Psoas muscle (tissue), 8 donors: ENCODE data around the gene ARHGEF3. TPM values are rescaled to one million over a fixed set of nuclear protein-coding genes. Genes with fewer than 3 reads are reported as not detected.

ENCODE experiments used
- ATAC-seq, 4 donors: fragments of 200-7000 bp; cut with Tn5 transposase; one replicate each; pipeline ENCODE4 v1.9.1; 2020; ENCODE audit warnings: moderate library complexity in 3 of 4, mild to moderate bottlenecking in 2 of 4
- DNase-seq, 2 donors: peaks; one replicate each; pipeline ENCODE4 v3.0.0-alpha.2; 2020
- H3K27ac ChIP-seq: fragments of 200-600 bp; one replicate; pipeline ENCODE4 v1.8.0; 2022
- H3K27me3 ChIP-seq, 3 donors: fragments of 200-600 bp in 1 of 3; one replicate each; pipeline versions ENCODE4 v1.6.1 to v1.8.0; 2013 to 2022; ENCODE audit warnings: low read length in 2 of 3, mild to moderate bottlenecking in 2 of 3, moderate library complexity in 1 of 3; ENCODE audit not compliant: insufficient read depth in 3 of 3
- H3K36me3 ChIP-seq, 2 donors: fragments of 200-600 bp in 1 of 2; one replicate each; pipeline versions ENCODE4 v1.6.1 to v1.8.0; 2013 to 2022; ENCODE audit warnings: low read depth in 1 of 2, mild to moderate bottlenecking in 1 of 2, moderate library complexity in 1 of 2; ENCODE audit not compliant: insufficient read depth in 1 of 2
- H3K4me1 ChIP-seq: fragments of 200-600 bp; one replicate; pipeline ENCODE4 v1.8.0; 2022
- H3K4me3 ChIP-seq: fragments of 200-600 bp; one replicate; pipeline ENCODE4 v1.8.0; 2022; ENCODE audit warnings: mild to moderate bottlenecking
- H3K9me3 ChIP-seq: fragments of 200-600 bp; one replicate; pipeline ENCODE4 v1.8.0; 2022
- CTCF ChIP-seq: fragments of 200-600 bp; IDR thresholded peaks from one replicate; pipeline ENCODE4 v1.8.0; 2022; ENCODE audit warnings: antibody characterized with exemption
- WGBS, 3 donors: extraction: QIAGEN DNeasy Blood & Tissue Kit; methylation state at CpG; one replicate each; pipeline versions ENCODE4 v1.1.6 to v1.1.7; 2013; 5-methylcytosine and 5-hydroxymethylcytosine counted together
- intact Hi-C, 2 donors: fragments of 100-400 bp; cut with DNase I; formaldehyde crosslinking; loops; one replicate each; pipeline versions ENCODE4 v1.11.0 to v1.14.2; 2022
- polyA plus RNA-seq, 3 donors: library from polyadenylated mRNA; stranded (reverse); fragments of 200-250 nt; gene quantifications; one replicate each; pipeline ENCODE4 v1.2.3, GENCODE V29; 2013
- total RNA-seq, 4 donors: library from RNA; stranded (reverse); fragmentation: NEBNext Ultra II Directional in 2 of 4; extraction: Animal tissue kit (Norgen Biotek cat#: 25700) in 2 of 4; gene quantifications; one replicate each; pipeline versions ENCODE4 v1.2.1 to v1.2.4, GENCODE V29; 2021 to 2023
- donor health status: healthy with polysubstance abuse.
- donor health status: DM: no; HTN: no; CAD: no; lungs with moderate emphysema.
- donor health status: Bipolar disorder and iron deficiency.
- donor health status: healthy.
- donor health status: DM: yes; HTN: yes; CAD: no.
- donor health status: DM: no; HTN: no; CAD: no.
- donor health status: DM: no; HTN: no; CAD: no.
- donor health status: DM: yes; HTN: yes; CAD: no.

ARHGEF3 gene
- total and polyA plus RNA-seq, 7 donors = 4.6 to 10.4 (median 6.3) TPM

GRCh38 chr3:56772952-56773938 lies 28.5 kb downstream of the ARHGEF3 start:
- WGBS, 3 donors = 71 to 78% (median 72%) methylated on average over 16 of the region's 16 CpGs
- no peak for ATAC-seq
- Histone ChIP-seq H3K27me3 (no peaks in the 10 kb centered on the region), H3K27ac (no peak overlapping the region), H3K9me3 (no peaks in the 10 kb centered on the region), H3K4me1 (peaks cover 22% of the 10 kb centered on the region), H3K36me3 (peaks cover 0 to 22% of the 10 kb centered on the region in 2 donors), H3K4me3 (no peak overlapping the region)
- no peak for TF ChIP-seq CTCF
- no peak for DNase-seq
- intact Hi-C loops = no loop called here

GRCh38 chr3:56771376-56771775 lies 30.4 kb downstream of the ARHGEF3 start:
- Histone ChIP-seq H3K36me3 (peaks cover 0 to 22% of the 10 kb centered on the region in 2 donors), H3K4me1 (peaks cover 17% of the 10 kb centered on the region), H3K4me3 (no peak overlapping the region), H3K9me3 (no peaks in the 10 kb centered on the region), H3K27ac (no peak overlapping the region), H3K27me3 (no peaks in the 10 kb centered on the region)
- no peak for TF ChIP-seq CTCF
- DNase-seq (no peak), ATAC-seq (no peak)
- intact Hi-C loops = no loop called here

DNA sequence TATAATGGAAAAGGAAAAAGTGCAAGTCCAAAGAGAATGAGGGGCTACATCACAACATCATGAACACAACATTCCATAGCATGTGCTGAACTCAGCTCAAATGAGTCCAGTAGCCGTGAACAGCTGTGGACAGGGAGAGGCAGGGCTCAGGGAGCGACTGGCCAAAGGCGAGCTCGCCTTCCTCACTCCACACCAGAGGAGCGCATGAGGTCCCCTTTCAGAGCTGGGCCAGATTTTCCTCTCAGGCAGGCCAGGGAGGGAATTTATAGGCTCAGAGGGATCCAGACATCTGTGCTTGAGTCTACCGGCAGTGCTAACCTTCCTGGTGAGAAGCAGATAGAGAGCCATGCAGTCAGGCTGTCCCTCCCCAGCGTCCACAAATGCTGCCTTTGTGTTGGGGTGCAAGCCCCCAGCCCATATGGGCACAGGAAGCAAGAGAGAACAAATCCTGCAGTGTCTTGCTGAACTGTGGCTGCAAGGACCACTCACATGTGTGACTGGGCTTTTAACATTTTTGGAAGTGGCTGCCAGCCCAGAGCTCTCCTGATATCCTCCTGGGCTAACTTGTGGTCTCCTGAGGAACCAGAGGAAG lies 32.5 kb downstream of the ARHGEF3 start:
- WGBS, 3 donors = 18 to 39% (median 21%) methylated on average over 7 of the region's 7 CpGs
- H3K27ac ChIP-seq = peak overlapping the region; percentile 50
- DNase-seq (no peak), ATAC-seq (peak; percentile 51 to 92 (median 78))
- no peaks in the 10 kb centered on the region for H3K27me3 ChIP-seq
- TF ChIP-seq CTCF = no peak
- H3K9me3 ChIP-seq = no peaks in the 10 kb centered on the region
- intact Hi-C loops = no loop called here
- peaks cover 12% of the 10 kb centered on the region for H3K4me1 ChIP-seq
- H3K4me3 ChIP-seq = no peak overlapping the region
- H3K36me3 ChIP-seq = peaks cover 0 to 22% of the 10 kb centered on the region in 2 donors

DNA sequence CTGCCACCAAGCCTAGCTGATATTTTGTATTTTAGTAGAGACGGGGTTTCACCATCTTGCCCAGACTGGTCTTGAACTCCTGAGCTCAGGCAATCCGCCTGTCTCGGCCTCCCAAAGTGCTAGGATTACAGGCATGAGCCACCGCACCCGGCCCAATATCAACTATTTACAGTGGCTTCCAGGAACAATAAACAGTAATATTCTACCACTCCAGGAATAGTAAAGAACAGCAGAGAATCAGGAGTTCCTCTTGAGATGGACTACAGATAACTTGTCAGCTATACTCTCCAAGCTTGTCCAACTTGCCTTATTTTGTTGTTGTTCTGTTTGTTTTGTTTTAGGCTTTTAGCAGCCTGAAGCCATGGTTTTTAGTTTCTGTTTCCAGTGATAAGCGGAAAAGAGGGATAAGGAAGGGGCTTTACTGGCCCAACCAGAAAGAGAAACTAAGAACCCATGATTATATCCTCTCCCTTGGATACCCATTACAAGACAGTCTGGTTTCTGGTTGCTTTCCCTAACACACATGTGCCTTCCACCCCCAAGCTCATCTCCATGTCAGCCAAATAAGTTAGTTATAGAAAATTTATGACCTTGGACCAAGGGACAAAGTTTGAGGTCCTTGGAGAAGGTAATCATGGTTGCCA lies 36.7 kb downstream of the ARHGEF3 start:
- H3K9me3 ChIP-seq = no peaks in the 10 kb centered on the region
- TF ChIP-seq CTCF = no peak
- H3K4me3 ChIP-seq = no peak overlapping the region
- H3K27me3 ChIP-seq = no peaks in the 10 kb centered on the region
- no peak for DNase-seq
- no peak overlapping the region for H3K27ac ChIP-seq
- intact Hi-C loops = loop anchor here in 1 of 2 donors (5.0 kb wide), 1 partner anchor 37 kb away; the partner anchor contains the start of gene ARHGEF3
- no peak for ATAC-seq
- no peaks in the 10 kb centered on the region for H3K36me3 ChIP-seq
- WGBS, 3 donors = 71 to 90% (median 75%) methylated on average over 6 of the region's 6 CpGs
- H3K4me1 ChIP-seq = peaks cover 29% of the 10 kb centered on the region
